ENCODE measurements around the gene FGF5.

FGF5 gene

GRCh38 chr4:80225595-80225994 is 40.9 kb upstream of the FGF5 start:
- Histone ChIP-seq H3K9me3 (ENCODE audit: control insufficient read depth, low read length) (no peaks in the 10 kb centered on the region), H3K9ac (no peak overlapping the region), H3K4me1 (no peaks in the 10 kb centered on the region), H2AFZ (no peak overlapping the region), H3K4me3 (ENCODE audit: low read depth, low read length) (no peak overlapping the region), H3K4me2 (ENCODE audit: low read length) (no peak overlapping the region), H3K36me3 (ENCODE audit: control insufficient read depth, insufficient read depth, low read length) (no peaks in the 10 kb centered on the region), H3K27ac (no peak overlapping the region), H3K79me2 (no peaks in the 10 kb centered on the region), H3K27me3 (ENCODE audit: control insufficient read depth, insufficient read depth, low read length) (no peaks in the 10 kb centered on the region)
- TF ChIP-seq, protein P1, sequence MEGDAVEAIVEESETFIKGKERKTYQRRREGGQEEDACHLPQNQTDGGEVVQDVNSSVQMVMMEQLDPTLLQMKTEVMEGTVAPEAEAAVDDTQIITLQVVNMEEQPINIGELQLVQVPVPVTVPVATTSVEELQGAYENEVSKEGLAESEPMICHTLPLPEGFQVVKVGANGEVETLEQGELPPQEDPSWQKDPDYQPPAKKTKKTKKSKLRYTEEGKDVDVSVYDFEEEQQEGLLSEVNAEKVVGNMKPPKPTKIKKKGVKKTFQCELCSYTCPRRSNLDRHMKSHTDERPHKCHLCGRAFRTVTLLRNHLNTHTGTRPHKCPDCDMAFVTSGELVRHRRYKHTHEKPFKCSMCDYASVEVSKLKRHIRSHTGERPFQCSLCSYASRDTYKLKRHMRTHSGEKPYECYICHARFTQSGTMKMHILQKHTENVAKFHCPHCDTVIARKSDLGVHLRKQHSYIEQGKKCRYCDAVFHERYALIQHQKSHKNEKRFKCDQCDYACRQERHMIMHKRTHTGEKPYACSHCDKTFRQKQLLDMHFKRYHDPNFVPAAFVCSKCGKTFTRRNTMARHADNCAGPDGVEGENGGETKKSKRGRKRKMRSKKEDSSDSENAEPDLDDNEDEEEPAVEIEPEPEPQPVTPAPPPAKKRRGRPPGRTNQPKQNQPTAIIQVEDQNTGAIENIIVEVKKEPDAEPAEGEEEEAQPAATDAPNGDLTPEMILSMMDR (IDR thresholded peaks at IDR 0.05) = no peak

GRCh38 chr4:80226094-80226493 is 40.4 kb upstream of the FGF5 start:
- Histone ChIP-seq H3K9me3 (ENCODE audit: control insufficient read depth, low read length) (no peaks in the 10 kb centered on the region), H3K9ac (no peak overlapping the region), H3K4me2 (ENCODE audit: low read length) (no peak overlapping the region), H3K27me3 (ENCODE audit: control insufficient read depth, insufficient read depth, low read length) (no peaks in the 10 kb centered on the region), H2AFZ (no peak overlapping the region), H3K4me3 (ENCODE audit: low read depth, low read length) (no peak overlapping the region), H3K27ac (no peak overlapping the region), H3K79me2 (no peaks in the 10 kb centered on the region), H3K36me3 (ENCODE audit: control insufficient read depth, insufficient read depth, low read length) (no peaks in the 10 kb centered on the region), H3K4me1 (no peaks in the 10 kb centered on the region)
- TF ChIP-seq, protein P1 (IDR thresholded peaks at IDR 0.05) = no peak

DNA sequence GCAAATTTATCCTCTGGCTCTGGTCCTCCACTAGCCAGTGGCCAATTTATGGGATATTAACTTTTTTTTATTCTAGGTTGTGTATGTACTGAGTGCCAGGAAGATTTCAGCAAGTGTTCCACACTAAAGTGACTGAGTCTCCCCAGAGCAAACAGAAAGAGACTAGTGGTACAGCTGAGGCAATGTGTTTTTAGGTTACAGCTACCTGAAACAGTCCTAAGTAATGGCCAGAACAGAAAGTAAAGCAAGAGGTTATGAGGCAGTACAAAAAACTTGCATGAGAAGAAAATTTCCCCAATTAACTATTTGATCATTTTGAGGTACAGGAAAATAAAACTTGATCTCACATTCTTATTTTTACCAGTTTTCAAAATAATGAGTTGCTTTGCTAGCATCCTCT is 38.0 kb upstream of the FGF5 start:
- TF ChIP-seq, protein P1 (IDR thresholded peaks at IDR 0.05) = no peak
- no peaks in the 10 kb centered on the region for H3K9me3 ChIP-seq (ENCODE audit: control insufficient read depth, low read length)
- H3K27me3 ChIP-seq (ENCODE audit: control insufficient read depth, insufficient read depth, low read length) = no peaks in the 10 kb centered on the region
- no peaks in the 10 kb centered on the region for H3K4me1 ChIP-seq
- no peak overlapping the region for H3K27ac ChIP-seq
- no peak overlapping the region for H3K9ac ChIP-seq
- H3K36me3 ChIP-seq (ENCODE audit: control insufficient read depth, insufficient read depth, low read length) = no peaks in the 10 kb centered on the region
- H3K4me3 ChIP-seq (ENCODE audit: low read depth, low read length) = no peak overlapping the region
- H2AFZ ChIP-seq = no peak overlapping the region
- H3K79me2 ChIP-seq = no peaks in the 10 kb centered on the region
- no peak overlapping the region for H3K4me2 ChIP-seq (ENCODE audit: low read length)

- TF ChIP-seq, protein P1 (IDR thresholded peaks at IDR 0.05) = no peak
- H3K4me2 ChIP-seq (ENCODE audit: low read length) = no peak overlapping the region
- no peak overlapping the region for H3K9ac ChIP-seq
- H2AFZ ChIP-seq = no peak overlapping the region
- no peak overlapping the region for H3K4me3 ChIP-seq (ENCODE audit: low read depth, low read length)
- no peaks in the 10 kb centered on the region for H3K4me1 ChIP-seq
- H3K27ac ChIP-seq = no peak overlapping the region
- no peaks in the 10 kb centered on the region for H3K36me3 ChIP-seq (ENCODE audit: control insufficient read depth, insufficient read depth, low read length)
- H3K79me2 ChIP-seq = no peaks in the 10 kb centered on the region
- no peaks in the 10 kb centered on the region for H3K27me3 ChIP-seq (ENCODE audit: control insufficient read depth, insufficient read depth, low read length)
- H3K9me3 ChIP-seq (ENCODE audit: control insufficient read depth, low read length) = no peaks in the 10 kb centered on the region
Observed at GRCh38 chr4:80229128-80229527, 37.3 kb upstream of the FGF5 start.

- Histone ChIP-seq H3K4me2 (ENCODE audit: low read length) (no peak overlapping the region), H3K4me1 (no peaks in the 10 kb centered on the region), H3K9ac (no peak overlapping the region), H3K27ac (no peak overlapping the region), H3K79me2 (no peaks in the 10 kb centered on the region), H3K27me3 (ENCODE audit: control insufficient read depth, insufficient read depth, low read length) (no peaks in the 10 kb centered on the region), H3K9me3 (ENCODE audit: control insufficient read depth, low read length) (no peaks in the 10 kb centered on the region), H3K4me3 (ENCODE audit: low read depth, low read length) (no peak overlapping the region), H3K36me3 (ENCODE audit: control insufficient read depth, insufficient read depth, low read length) (no peaks in the 10 kb centered on the region), H2AFZ (no peak overlapping the region)
- TF ChIP-seq, protein P1 (IDR thresholded peaks at IDR 0.05) = no peak
Observed at GRCh38 chr4:80229590-80229989, 36.9 kb upstream of the FGF5 start.
